GM19438 (cell line): ENCODE data around the gene MMAB.
"Not testable (repeated sequence)": the region's sequence is repeated elsewhere in the genome, so short reads cannot be mapped to it uniquely, and the experiment has no call there.

ENCODE experiments used
- ATAC-seq: cut with Tn5 transposase; IDR thresholded peaks from one replicate; pipeline ENCODE4 v1.9.1; 2021; ENCODE audit warnings: low read depth; ENCODE audit not compliant: unreplicated experiment

MMAB gene

DNA sequence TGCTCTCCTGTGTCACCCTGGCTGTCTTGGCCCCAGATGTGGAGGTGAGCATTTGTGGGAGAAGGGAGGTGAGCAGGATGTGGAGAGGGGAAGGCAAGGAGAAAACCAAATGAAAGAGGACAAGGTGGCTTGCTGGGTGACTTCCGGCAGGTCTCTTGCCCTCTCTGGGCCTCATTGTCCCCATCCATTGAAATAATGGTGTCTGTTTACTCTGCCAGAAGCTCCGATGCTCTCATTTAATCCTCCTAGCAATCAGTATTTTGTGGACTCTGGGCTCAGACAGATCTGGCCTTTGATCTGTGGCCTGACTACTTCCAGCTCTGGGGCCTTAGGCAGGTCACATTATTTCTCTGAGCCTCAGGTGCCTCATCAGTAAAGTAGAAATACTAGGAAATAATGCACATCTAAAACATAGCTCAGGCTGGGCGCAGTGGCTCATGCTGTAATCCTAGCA lies 30.9 kb upstream of the MMAB start:
- no peak for ATAC-seq

DNA sequence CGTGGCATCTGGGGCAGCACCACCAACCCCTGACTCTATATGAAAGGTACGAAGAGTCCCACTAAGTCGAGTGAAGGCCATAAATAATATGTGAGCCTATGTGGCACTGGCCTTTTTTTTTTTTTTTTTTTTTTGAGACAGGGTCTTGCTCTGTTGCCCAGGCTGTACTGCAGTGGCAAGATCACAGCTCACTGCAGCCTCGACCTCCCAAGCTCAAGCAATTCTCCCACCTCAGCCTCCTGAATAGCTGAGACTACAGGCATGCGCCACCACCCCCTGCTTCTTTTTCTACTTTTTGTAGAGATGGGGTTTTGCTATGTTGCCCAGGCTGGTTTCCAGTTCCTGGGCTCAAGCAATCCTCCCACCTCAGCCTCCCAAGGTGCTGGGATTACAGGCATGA lies 28.8 kb upstream of the MMAB start:
- not testable (repeated sequence) for ATAC-seq

DNA sequence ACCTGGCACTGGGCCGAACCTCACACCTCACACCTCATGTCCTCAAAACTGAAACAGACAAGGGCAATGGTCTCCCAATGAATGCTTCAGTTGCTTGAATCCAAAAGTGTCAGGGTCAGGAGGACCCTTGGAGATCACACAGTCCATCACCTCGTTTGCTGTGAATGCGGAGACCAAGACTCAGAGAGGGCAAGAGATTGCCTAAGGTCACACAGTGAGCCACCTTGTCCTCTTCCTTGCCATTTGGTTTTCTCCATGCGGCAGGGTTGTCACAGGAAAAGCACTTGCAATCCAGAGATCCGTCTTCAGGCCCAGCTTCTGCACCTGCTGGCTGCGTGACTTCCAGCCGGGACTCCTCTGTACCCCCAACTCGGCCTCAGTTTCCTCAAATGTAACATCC lies 28.3 kb upstream of the MMAB start:
- ATAC-seq = no peak

DNA sequence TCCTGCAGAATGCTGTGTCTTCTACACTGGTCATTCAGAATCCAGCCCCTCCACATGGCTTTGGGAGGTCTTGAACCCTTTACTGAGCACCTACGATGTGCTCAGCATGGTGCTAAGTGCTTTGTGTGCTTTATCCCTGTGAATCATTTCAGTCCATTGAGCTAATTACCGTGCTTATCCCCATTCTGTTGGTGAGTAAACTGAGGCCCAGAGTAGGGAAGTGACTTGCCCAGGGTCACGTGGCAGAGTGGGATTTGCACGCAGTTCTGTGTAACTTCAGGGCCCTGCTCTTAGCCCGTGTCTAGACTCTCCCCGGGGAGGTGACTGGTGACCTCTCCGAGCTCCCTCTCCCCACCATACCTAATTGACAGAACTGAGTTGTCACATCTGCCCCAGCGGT lies 27.7 kb upstream of the MMAB start:
- no peak for ATAC-seq

DNA sequence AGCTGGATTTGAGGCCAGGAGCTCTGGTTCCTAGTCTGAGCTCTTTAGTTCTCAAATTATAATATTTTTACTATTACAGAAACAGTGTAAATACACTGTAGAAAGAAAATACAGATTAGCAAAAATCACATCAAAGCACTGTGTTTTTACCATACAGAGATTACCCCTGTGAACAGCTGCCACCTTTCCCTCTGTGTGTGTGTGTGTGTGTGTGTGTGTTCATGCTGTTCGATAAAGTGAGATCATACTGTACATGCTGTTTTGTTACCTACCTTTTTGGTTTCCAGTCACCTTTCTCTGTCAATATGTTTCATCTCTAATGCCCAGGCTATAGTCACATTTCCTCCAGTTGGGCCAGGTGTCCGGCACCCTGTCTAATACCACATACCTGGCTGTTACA lies 27.2 kb upstream of the MMAB start:
- no peak for ATAC-seq

DNA sequence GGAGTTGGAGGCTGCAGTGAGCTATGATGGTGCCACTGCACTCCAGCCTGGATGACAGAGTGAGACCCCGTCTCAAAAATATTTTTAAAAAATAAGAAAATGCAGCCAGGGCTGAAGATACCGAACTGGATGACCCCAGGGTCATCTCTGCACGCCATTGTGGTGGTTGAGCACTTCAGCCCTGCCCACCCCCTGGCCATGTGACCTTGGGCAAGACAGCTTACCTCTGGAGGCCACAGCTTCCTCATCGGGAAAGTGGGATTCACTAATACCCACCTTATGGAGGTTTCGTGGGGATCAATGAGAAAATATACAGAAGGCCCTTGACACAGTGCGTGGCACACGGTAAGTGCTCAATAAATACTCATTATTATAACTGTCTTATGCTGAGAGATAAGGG lies 25.8 kb upstream of the MMAB start:
- ATAC-seq = no peak

DNA sequence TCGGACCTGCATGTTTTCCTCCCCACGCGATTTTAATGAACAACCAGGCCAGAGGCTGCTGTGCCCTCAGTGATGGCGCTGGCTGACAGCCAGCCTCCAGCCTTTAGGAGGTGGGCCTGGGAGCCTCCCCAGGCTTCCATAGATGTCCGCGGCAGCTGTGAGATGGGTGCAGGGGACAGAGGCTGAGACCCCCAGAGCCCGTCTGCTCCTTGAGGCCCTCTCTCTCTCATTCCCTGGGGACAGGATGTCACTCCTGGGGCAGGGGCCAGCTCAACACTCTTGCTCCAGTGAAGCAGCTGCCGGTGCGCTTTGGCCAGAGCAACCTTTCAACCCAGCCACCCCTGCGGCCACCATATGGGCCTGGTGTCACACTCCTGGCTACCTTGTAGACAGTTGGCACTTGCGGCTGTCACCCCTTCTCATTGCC lies 25.1 kb upstream of the MMAB start:
- ATAC-seq = no peak

DNA sequence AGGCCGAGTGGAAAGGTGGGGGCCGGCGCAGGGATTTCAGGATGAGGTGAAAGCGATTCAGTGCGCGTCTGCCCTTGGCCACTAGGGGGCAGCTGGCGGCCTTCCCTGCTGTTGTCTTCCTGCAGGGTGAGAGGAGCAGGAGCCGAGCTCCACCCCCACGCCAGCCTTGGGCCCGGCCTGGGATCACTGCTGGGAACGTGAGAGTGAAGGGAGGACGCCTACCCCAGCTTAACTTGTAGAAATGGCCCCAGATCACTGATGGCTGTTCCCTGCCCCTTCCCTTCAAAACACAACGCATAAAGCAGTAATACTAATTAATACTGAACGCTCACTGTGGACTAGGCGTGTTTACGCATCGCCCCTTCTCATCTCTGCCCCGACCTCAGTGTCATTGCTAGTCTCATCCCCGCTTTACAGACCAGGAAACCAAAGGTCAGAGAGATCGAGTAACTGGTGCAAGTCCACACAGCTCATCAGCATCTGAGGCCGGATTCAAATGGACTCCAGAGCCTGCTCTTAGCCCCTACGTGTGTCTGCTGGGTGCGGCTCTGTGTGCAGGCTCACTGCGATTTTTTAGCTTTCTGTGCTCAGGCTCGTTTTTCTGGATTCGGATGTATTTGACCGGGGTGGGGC lies 24.6 kb upstream of the MMAB start:
- ATAC-seq = no peak

DNA sequence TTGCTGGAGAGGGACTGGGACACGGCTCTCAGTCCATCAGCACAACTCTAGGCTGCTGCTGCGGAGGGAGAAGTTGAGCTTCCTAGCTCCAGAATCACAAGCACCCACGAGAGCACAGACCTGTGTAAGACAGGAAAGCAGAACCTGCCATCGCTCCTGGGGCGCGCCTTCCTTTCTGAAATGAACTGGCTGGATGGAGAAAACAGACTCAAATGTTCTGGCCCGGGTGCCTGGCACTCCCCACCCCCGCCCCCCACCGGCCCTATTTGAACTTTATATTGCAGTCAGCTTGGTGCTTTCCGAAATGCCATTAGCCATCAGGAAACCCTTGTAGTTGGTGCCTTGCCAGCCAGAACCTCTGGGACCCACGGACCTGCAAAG lies 24.1 kb upstream of the MMAB start:
- ATAC-seq = no peak

DNA sequence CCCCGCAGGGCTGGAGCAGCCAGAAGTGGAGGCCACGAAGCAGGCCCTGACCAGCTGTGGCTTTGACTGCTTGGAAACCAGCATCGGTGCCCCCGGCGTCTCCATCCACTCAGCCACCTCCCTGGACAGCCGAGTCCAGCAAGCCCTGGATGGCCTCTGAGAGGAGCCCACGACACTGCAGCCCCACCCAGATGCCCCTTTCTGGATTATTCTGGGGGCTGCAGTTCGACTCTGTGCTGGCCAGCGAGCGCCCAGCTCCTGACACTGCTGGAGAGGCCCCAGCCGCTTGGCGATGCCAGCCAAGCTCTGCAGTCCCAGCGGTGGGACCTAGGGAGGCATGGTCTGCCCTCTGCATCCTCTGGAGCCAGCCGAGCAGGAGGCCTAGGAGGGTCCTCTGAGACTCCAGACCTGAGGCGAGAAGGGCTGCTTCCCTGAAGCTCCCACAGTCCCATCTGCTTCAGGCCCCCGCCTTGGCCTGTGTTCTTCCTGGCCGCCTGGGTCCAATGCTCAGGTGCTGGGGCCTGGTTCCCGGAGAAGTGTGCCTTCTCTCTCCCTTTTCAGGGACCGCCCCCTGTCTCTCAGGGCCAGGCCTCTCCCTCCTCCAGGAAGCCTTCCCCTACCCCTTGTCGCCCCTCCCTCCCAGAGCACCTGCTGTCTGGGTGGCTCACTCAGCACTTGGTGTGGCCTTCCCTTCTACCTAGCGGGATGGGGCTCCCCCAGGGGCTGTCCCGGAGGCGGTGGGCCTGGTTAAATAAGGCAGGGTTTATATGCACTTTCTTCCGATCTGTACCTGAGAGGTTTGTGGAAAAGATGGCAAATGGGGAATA lies 23.3 kb upstream of the MMAB start:
- no peak for ATAC-seq

DNA sequence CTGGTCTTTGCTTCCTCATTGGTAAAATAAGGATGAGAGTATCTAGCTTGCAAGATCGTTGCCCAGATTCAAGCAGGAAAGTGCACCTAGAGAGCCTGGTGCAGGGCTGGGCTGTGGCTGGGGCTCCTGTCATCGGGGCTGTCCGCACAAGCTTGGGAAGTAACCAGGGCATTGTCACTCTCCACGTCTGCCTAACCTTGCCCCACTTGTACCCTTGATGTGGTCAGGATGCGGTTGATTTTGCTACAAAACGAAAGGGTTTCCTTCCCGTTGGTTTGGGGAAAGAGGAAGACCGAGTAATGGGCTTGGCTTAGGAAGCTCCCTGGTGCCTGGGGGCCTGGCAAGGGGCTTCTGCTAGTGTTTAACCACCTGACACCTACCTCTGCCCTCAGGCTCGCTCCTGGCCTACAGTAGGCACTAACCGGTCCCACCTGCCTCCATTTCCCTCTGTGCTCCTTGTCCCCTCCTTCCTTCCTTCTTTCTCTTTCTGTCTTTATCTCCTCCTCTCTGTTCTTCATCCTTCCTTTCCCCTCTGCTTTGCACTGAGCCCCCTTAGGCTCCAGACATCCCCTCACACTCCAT lies 22.1 kb upstream of the MMAB start:
- no peak for ATAC-seq

DNA sequence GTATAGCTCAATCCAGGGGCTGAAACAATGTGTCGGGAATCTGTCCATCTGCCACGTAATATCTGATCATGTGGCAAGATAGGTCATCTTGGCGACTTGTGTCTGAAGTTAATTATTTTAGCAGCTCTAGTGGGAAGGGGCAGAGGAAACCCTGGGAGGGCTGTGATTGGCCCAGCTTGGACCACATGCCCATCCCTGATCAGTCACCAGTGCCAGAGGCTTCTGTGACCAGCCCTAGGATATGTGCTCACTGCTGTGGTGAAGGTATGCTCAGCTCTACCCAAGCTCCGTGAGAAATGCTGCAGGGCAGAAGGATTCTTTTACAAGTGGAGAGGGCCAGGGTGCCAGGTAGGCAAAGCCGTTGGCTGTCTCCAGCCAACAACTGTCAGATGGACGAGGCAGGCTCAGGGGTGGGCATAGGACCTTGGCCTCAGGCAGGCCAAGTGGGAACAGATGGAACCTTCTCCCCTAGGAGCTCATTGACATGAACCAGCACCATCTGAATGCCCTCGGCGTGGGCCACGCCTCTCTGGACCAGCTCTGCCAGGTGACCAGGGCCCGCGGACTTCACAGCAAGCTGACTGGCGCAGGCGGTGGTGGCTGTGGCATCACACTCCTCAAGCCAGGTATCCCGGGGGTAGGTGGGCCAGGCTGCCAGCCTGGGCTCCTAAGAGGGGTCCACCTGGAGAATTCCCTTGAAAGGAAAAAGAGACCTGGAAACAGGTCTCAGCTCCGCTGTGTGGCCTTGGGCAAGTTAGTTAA lies 21.4 kb upstream of the MMAB start:
- no peak for ATAC-seq

DNA sequence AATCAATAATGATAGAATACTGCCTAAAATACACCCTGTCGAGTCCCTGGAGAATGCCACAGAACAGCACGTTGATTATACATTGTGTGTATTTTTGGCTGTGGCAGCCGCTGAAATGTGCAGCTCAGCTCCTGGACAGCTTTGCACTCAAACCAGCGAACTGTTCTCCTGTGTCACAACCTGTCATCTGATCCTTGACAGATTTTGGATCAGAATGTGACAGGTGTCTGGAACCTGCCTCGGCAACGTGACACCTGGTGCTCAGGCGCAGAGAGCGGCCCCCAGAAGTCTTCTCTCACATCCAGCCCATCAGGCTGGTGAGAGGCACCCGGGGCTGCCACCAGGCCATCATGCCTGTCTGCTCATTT lies 19.6 kb upstream of the MMAB start:
- ATAC-seq = no peak

DNA sequence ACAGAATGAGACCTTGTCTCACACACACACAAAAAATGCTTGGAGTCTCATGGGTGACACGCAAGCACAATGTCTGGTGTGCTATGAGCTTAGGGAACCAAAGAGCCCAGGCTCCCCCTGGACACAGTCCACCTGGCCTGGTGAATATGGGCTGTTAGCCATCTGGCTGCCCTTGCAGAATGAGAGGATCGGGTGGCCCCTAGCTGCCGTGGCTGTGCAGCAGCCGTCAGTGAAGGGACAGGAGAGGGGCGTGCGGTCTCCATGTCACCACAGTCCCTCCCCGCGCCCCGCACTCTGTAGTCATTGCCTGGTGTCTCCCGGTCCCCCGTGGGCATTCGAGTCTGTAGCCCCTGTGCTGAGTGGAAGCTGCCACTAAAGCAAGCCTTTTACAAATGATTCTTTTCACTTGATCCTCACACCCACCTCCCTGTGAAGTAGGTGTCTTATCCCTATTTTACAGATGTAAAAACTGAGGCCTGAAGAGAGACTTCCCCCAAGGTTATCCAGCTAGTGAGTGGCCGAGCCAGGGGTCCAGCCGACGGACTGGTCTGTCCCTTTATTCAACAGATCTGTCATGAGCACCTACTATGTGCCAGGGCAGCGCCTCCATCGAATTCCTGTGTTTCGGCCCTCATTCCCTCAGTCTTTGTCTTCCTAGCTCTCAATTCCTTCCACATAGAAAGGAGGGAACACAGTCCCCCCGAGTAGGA lies 19.0 kb upstream of the MMAB start:
- ATAC-seq = no peak

DNA sequence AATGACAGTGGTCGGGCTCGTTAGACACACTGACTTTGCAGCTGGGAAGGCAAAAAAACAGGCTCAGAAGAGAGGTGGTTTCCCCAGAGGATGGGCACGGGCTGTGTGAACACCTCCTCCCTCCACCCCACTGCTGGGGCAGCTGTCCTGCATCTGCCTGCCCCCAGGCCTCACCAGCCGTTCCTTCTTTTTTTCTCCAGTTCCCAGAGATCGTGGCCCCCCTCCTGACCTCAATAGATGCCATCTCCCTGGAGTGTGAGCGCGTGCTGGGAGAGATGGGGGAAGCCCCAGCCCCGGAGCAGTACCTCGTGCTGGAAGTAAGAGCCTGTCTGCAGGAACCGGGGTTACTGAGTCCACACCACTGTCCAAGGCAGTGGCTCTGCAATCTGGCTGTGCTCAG lies 17.7 kb upstream of the MMAB start:
- ATAC-seq = no peak

DNA sequence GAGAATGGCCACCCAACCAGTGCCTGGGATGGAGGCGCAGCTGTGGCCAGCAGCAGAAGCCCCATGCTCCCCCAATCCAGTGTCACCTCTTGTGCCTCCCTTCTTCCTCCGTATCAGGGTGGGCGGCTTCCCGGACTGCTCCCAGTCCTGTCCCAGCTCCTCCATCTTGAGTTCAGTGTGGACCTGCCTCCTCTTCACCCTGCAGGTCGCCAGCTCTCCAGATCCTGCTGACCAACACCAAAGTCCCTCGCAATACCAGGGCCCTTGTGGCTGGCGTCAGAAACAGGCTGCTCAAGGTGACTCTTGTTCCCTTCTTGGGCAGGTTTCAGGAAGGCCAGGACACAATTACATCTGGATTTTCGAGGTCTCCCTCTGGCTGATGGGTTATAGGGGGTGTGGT lies 17.3 kb upstream of the MMAB start:
- no peak for ATAC-seq

DNA sequence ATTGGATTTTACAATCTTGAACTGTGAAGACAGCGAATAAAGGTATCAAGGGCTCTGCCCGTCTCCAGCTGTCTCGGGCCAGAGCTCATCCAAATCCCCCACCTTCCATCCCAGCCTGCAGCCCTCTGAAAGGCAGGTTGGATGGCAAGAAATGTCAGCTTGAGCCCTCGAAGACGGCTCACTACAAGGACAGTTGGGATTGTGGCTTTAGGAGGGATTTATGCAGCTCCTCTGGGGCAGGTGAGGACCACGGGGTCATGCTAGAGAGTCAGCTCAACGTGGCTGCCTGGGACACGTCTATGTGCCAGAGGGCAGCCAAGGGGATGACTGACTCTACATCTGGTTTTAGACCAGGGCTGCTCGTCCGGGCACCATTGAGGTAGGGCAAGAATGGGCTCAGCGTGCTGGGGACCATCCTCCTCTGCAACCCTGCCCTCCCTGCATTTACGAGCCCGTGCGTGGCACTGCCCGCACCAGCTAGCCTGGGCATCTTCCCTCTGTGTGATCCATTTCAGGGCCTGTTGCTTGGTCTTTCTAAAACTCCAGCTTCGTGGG lies 16.5 kb upstream of the MMAB start:
- ATAC-seq = no peak

DNA sequence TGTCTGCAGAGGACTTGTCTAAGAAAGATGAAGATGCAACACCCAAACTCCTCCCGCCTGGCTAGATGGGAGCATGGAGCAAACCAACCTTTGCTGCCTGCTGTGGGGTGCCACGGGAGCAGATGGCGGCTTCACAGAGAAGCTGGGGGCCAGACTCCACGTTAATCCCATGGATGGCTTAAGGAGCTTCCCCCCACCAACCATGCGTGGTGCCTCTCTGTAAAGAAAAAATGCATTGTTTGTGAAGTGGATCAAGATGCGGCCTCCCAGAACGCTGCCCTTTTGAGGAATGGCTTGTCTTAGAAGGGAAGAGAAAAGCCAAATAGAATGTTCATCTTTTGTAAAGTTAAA lies 15.9 kb upstream of the MMAB start:
- ATAC-seq = no peak

DNA sequence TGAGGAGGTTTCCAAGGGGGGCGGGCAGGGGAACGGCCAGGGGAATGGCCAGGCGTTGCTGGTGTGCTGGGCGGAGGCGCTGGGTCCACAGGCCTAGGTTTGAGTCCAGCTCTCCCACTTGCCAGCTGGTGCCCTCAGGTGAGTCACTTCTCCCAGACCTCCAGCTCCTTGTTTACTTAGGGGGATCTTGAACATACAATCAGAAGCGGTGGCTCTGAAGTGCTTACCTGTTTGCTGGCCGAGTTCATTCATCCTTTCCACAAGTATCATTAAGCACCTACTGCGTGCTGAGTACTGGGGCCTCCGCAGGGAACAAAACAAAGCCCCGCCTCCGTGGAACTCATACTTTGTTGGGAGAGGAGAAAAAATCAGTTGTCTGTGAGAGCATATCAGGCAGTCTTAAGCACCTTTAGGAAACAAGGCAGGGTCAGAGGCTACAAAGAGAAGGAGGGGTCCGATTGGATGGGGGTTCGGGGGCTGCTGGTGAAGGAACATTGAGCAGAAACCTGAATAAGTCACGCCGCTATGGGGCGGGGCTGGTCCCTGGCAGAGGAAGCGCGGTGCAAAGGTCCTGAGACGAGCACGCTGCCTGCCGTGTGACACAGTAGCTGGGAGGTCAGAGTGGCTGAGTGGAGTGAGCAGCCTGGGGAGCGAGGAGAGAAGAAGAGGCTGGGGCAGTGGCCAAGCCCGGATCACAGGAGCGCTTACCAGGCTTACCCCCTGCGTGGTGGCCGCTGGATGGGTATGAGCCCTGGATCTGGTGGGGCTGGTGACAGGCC lies 15.3 kb upstream of the MMAB start:
- no peak for ATAC-seq

DNA sequence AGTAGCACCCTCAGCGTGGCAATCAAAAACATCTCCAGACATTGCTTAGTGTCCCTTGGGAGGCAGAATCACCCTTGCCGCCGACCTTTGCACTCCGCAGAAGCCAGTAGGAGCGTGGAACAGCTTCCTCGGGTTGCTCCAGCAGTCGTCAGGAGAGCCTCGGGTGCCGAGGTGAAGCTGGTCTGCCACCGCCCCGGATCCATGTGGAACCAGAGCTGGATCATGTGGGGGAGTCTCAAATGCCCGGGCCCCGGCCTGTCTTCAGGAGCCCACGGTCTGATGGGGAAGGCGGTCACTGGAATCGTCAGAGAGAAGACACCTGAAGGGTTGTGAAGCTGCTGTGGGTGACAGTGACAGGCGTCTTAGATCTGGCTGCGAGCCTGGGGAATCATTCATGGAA lies 14.6 kb upstream of the MMAB start:
- ATAC-seq = no peak
